ENCODE results near the gene PPIL4.
"Not testable (repeated sequence)": the region's sequence is repeated elsewhere in the genome, so short reads cannot be mapped to it uniquely, and the experiment has no call there.

PPIL4 gene

GRCh38 chr6:149529650-149530049, 16.2 kb downstream of the PPIL4 start:
- DNase-seq: no peak

- DNase-seq: no peak
Observed at GRCh38 chr6:149515494-149515893, 30.3 kb downstream of the PPIL4 start.

GRCh38 chr6:149513915-149514314, 31.9 kb downstream of the PPIL4 start:
- no peak for DNase-seq

GRCh38 chr6:149510793-149511512, 34.9 kb downstream of the PPIL4 start:
- DNase-seq: no peak

- DNase-seq: no peak
Observed at GRCh38 chr6:149508485-149508884, 37.4 kb downstream of the PPIL4 start.

GRCh38 chr6:149503872-149504271, 42.0 kb downstream of the PPIL4 start:
- DNase-seq: no peak

- DNase-seq: no peak
Observed at GRCh38 chr6:149503276-149503675, 42.6 kb downstream of the PPIL4 start.

GRCh38 chr6:149501768-149502167, 44.1 kb downstream of the PPIL4 start:
- no peak for DNase-seq

- DNase-seq: no peak
Observed at GRCh38 chr6:149501201-149501600, 44.6 kb downstream of the PPIL4 start.

GRCh38 chr6:149500096-149500495, 45.7 kb downstream of the PPIL4 start:
- DNase-seq: no peak

GRCh38 chr6:149499066-149499465, 46.8 kb downstream of the PPIL4 start:
- no peak for DNase-seq

- no peak for DNase-seq
Observed at GRCh38 chr6:149497365-149497764, 48.5 kb downstream of the PPIL4 start.

GRCh38 chr6:149496597-149496996, 49.2 kb downstream of the PPIL4 start:
- not testable (repeated sequence) for DNase-seq

GRCh38 chr6:149495349-149496016, 50.4 kb downstream of the PPIL4 start:
- DNase-seq: not testable (repeated sequence)

- not testable (repeated sequence) for DNase-seq
Observed at GRCh38 chr6:149494810-149495209, 51.0 kb downstream of the PPIL4 start.

GRCh38 chr6:149493761-149494320, 52.0 kb downstream of the PPIL4 start:
- DNase-seq: no peak

- no peak for DNase-seq
Observed at GRCh38 chr6:149492798-149493343, 53.0 kb downstream of the PPIL4 start.

GRCh38 chr6:149489967-149490366, 55.9 kb downstream of the PPIL4 start:
- DNase-seq: no peak

- no peak for DNase-seq
Observed at GRCh38 chr6:149488815-149489214, 57.0 kb downstream of the PPIL4 start.

- DNase-seq: no peak
Observed at GRCh38 chr6:149487316-149487715, 58.5 kb downstream of the PPIL4 start.

- no peak for DNase-seq
Observed at GRCh38 chr6:149484733-149485700, 60.8 kb downstream of the PPIL4 start, which contains the start of gene ZC3H12D. TSS of gene ZC3H12D (minus strand) at chr6:149485014. CDS start at chr6:149474543, 10,471 bp downstream.

- DNase-seq: no peak
Observed at GRCh38 chr6:149483849-149484655, 61.8 kb downstream of the PPIL4 start.
